Mucosa of gallbladder (tissue), 1 donor: Measurements from ENCODE around the gene SRCAP. TPM values are rescaled to one million over a fixed set of nuclear protein-coding genes. Genes with fewer than 3 reads are reported as not detected.

Experiments
- DNase-seq: peaks from one replicate; pipeline ENCODE4 v3.0.0-alpha.2; 2020; ENCODE audit warnings: low spot score
- total RNA-seq: library from RNA; stranded (reverse); gene quantifications from one replicate; pipeline ENCODE4 v1.2.1, GENCODE V29; 2021
- donor health status: DM: no; HTN: no; CAD: no.

Gene SRCAP
- total RNA-seq, 1 donor from 2014 or later = 89.5 TPM

DNA sequence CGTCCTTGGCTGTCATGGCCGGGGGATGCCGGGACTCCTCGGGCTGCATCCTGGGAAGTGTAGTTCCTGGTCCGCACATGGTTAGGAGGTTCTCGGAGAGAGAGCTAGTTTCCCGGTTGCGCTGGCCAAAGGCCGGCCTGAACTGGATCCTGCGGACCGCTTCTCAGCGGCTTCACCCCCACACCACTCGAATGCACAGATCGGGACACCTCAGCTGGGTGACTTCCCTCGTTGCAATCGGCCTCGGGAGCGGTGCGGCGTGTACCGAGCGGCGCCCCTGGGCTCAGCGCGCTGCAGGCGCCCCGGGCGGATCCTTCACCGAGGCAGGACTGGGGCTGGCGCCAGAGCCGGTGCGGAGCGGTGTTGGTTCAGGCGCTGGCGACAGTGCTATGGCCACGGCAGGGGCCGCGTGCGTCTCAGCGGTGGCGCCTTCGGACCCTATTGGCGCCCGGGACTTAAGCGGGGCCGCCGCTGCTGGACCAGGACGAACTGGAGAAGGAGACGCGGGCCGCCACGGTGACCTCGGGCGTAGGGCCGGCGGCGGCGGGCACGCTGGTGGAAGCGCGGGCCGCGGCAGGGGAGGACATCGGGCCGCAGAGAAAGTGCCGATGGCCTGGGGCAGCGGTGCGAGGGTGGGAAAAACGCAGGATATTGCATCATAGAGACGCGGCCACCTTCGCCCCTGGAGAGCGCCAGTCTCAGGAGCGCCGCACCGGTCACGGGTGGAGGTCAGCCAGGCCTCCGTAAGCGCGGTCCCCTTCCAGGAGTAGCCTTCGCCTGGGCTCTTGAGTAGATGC, 76.6 kb downstream of the SRCAP start:
- peak; percentile 87 for DNase-seq

GRCh38 chr16:30777591-30778297, 78.8 kb downstream of the SRCAP start:
- no peak for DNase-seq

- no peak for DNase-seq
Observed at GRCh38 chr16:30778549-30779244, 79.7 kb downstream of the SRCAP start.

- no peak for DNase-seq
Observed at GRCh38 chr16:30779596-30779995, 80.6 kb downstream of the SRCAP start.

DNA sequence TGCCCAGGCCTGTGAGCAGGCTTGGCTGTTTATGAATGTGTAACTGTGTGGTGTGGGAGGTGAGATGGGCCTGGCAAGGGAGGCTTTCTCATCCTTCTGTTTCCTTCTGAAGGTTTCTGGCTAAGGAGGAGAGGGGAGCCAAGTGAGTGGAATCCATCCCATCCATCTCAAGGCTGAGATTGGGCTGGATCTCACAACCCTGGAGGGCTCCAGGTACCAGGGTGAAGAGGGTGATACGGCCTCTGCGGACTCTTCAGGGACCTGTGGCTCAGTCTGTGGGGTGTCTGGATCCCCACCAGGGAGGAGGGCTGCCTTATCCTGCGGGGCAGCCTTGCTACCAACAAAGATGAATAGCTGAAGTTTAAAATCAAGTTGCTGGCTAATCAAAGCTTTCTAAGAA, 81.0 kb downstream of the SRCAP start:
- DNase-seq = no peak

GRCh38 chr16:30780549-30780948, 81.6 kb downstream of the SRCAP start:
- DNase-seq = no peak

DNA sequence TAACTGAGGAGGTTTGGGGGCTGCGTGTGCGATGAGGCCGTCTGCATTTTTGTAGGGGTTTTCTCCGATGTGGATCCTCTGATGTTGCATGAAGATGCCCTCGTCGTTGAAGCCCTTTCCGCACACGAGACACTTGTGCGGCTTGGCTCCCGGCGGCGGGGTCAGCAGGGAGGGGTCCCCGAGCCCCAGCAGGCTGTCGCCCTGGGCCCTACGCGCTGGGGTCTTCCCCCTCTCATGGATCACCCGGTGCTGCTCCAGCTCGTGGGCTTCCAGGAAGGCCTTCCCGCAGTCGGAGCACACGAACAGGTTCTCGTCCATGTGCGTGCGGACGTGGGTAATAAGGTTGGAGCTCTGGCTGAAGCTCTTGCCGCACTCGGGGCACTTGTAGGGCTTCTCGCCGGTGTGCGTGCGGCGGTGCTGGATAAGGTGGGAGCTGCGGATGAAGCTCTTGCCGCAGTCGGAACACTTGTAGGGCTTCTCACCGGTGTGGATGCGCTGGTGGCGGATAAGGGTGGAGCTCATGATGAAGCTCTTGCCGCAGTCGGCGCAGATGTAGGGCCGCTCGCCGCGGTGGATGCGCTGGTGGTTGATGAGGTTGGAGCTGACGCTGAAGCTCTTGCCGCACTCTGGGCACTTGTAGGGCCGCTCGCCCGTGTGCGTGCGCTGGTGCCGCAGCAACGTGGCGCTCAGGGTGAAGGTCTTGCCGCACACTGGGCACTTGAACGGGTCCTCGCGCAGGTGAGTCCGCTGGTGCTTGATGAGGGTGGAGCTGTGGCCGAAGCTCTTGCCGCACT, 83.7 kb downstream of the SRCAP start:
- DNase-seq = no peak

DNA sequence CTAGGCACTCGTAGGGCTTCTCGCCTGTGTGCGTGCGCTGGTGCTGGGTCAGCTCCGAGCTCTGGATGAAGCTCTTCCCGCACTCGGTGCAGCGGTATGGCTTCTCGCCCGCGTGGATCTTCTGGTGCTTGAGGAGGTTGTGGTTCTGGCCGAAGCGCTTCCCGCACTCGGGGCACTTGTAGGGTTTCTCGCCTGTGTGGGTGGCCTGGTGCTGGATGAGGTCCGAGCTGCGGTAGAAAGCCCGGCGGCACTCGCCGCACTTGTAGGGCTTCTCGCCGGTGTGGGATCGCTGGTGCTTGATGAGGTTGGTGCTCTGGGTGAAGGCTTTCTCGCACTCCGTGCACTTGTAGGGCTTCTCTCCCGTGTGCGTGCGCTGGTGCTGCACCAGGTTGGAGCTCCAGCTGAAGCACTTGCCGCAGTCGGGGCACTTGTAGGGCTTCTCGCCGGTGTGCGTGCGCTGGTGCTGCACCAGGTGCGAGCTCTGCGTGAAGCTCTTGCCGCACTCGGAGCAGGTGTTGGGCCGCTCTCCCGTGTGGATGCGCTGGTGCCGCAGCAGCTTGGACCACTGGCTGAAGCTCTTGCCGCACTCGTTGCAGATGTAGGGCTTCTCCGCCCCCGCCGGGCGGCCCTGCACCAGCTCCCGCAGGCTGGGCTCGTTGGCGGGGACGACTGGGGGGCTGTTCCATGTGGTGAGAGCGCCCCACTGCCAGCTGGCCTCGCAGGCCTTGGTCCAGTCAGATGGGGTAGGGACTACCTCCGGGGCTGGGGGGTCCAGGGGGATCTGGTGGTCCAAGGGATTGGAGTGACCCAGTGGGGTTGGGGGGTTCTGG, 84.5 kb downstream of the SRCAP start:
- DNase-seq = no peak

- no peak for DNase-seq
Observed at GRCh38 chr16:30784215-30784614, 85.2 kb downstream of the SRCAP start.

GRCh38 chr16:30785126-30786106, 86.4 kb downstream of the SRCAP start:
- no peak for DNase-seq

- no peak for DNase-seq
Observed at GRCh38 chr16:30786115-30786935, 87.4 kb downstream of the SRCAP start.

GRCh38 chr16:30786936-30787612, 88.1 kb downstream of the SRCAP start, which contains the start of gene ZNF629:
ZNF629 (minus strand) TSS chr16:30787205; CDS start chr16:30784482, 2,723 bp downstream.
- DNase-seq = peak; percentile 56

- DNase-seq = no peak
Observed at GRCh38 chr16:30787613-30788378, 88.8 kb downstream of the SRCAP start.
